Aorta (tissue), 5 donors: ENCODE data around the gene ASXL2. TPM values are rescaled to one million over a fixed set of nuclear protein-coding genes. Genes with fewer than 3 reads are reported as not detected.
"Not testable (repeated sequence)": the region's sequence is repeated elsewhere in the genome, so short reads cannot be mapped to it uniquely, and the experiment has no call there.

Source experiments
- ATAC-seq: fragments of 200-7000 bp; cut with Tn5 transposase; one replicate; pipeline ENCODE4 v1.9.1; 2022; ENCODE audit warnings: moderate library complexity; ENCODE audit not compliant: low FRiP score
- DNase-seq, 2 donors: peaks; one replicate each; pipeline ENCODE4 v3.0.0-alpha.2; 2020
- H3K27ac ChIP-seq, 2 donors: one replicate each; pipeline ENCODE4 v1.5.1; 2013; ENCODE audit warnings: low read length in 2 of 2, mild to moderate bottlenecking in 2 of 2, moderate library complexity in 2 of 2, control low read depth in 1 of 2, inconsistent platforms in 1 of 2, low read depth in 1 of 2
- H3K27me3 ChIP-seq, 2 donors: one replicate each; pipeline ENCODE4 v1.6.1; 2013; ENCODE audit warnings: control low read depth in 1 of 2, low read length in 1 of 2, mild to moderate bottlenecking in 1 of 2, moderate library complexity in 1 of 2; ENCODE audit not compliant: insufficient read depth in 2 of 2, control insufficient read depth in 1 of 2
- H3K36me3 ChIP-seq, 2 donors: one replicate each; pipeline ENCODE4 v1.6.1; 2013; ENCODE audit warnings: control low read depth in 1 of 2, low read length in 1 of 2, mild to moderate bottlenecking in 1 of 2; ENCODE audit not compliant: insufficient read depth in 2 of 2, control insufficient read depth in 1 of 2
- H3K4me1 ChIP-seq, 2 donors: one replicate each; pipeline ENCODE4 v1.6.1; 2013; ENCODE audit warnings: low read length in 2 of 2, control low read depth in 1 of 2, mild to moderate bottlenecking in 1 of 2, moderate library complexity in 1 of 2; ENCODE audit not compliant: insufficient read depth in 2 of 2, control insufficient read depth in 1 of 2
- H3K4me3 ChIP-seq, 2 donors: one replicate each; pipeline ENCODE4 v1.5.1; 2013; ENCODE audit warnings: low read length in 2 of 2, control low read depth in 1 of 2, mild to moderate bottlenecking in 1 of 2
- H3K9me3 ChIP-seq: one replicate; pipeline ENCODE4 v1.6.1; 2013; ENCODE audit warnings: mild to moderate bottlenecking, low read length; ENCODE audit not compliant: control insufficient read depth
- WGBS, 2 donors: extraction: QIAGEN DNeasy Blood & Tissue Kit; methylation state at CpG; one replicate each; pipeline ENCODE4 v1.1.7; 2013; 5-methylcytosine and 5-hydroxymethylcytosine counted together
- intact Hi-C, 2 donors: fragments of 100-400 bp; cut with DNase I; formaldehyde crosslinking; loops; one replicate each; pipeline versions ENCODE4 v1.14.2 to v1.15.0; 2022
- polyA plus RNA-seq, 2 donors: library from polyadenylated mRNA; stranded (reverse); fragments of 200-250 nt; gene quantifications; one replicate each; pipeline ENCODE4 v1.2.3, GENCODE V29; 2013
- total RNA-seq, 2 donors: library from RNA; stranded (reverse); fragmentation: NEBNext Ultra II Directional; extraction: Animal tissue kit (Norgen Biotek cat#: 25700); gene quantifications; one replicate each; pipeline ENCODE4 v1.2.1, GENCODE V29; 2021
- donor health status: healthy with polysubstance abuse.
- donor health status: Bipolar disorder and iron deficiency.
- donor health status: DM: no; HTN: no; CAD: no.
- donor health status: DM: no; HTN: no; CAD: no.
- donor health status: DM: yes; HTN: yes; CAD: no.

ASXL2 gene
- total and polyA plus RNA-seq, 4 donors, result 1.4 to 32.7 (median 14.2) TPM

GRCh38 chr2:25831746-25832449, 46.4 kb downstream of the ASXL2 start:
- 82 to 90% methylated on average over 3 of the region's 3 CpGs for WGBS, 2 donors
- intact Hi-C loops, result no loop called here
- no peaks in the 10 kb centered on the region for H3K4me1 ChIP-seq
- peaks cover 1% of the 10 kb centered on the region for H3K9me3 ChIP-seq
- ATAC-seq (no peak), DNase-seq (no peak)
- H3K36me3 ChIP-seq, result no peaks in the 10 kb centered on the region
- H3K27me3 ChIP-seq, result no peaks in the 10 kb centered on the region
- H3K27ac ChIP-seq, result no peak overlapping the region
- H3K4me3 ChIP-seq, result no peak overlapping the region

DNA sequence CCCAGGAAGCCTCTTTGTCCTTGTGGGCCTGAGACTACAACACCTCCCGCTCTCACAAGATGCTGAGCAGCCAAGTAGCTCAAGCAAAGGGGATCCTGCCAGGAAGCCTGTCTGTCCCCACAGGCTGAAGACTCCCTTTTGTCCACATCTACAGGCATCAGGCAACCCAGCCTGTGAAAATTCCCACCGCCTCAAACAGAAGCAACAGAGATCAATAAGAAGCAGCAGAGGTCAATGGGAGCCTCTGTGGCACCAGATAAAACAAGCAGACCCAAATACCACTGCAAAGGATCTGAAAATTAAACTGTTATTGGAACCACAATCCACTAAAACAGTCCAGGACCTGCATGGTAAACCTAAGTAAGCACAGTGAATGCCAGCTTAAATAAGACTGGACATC, 48.5 kb downstream of the ASXL2 start:
- intact Hi-C loops, result no loop called here
- no peak overlapping the region for H3K4me3 ChIP-seq
- peaks cover 1% of the 10 kb centered on the region for H3K9me3 ChIP-seq
- ATAC-seq (no peak), DNase-seq (no peak)
- H3K4me1 ChIP-seq, result no peaks in the 10 kb centered on the region
- no peak overlapping the region for H3K27ac ChIP-seq
- no peaks in the 10 kb centered on the region for H3K36me3 ChIP-seq
- H3K27me3 ChIP-seq, result no peaks in the 10 kb centered on the region
- 88 to 95% methylated on average over 2 of the region's 2 CpGs for WGBS, 2 donors

- no peak for ATAC-seq
- Histone ChIP-seq H3K36me3 (no peaks in the 10 kb centered on the region), H3K4me3 (no peak overlapping the region), H3K9me3 (peaks cover 1% of the 10 kb centered on the region), H3K27ac (no peak overlapping the region), H3K4me1 (no peaks in the 10 kb centered on the region), H3K27me3 (no peaks in the 10 kb centered on the region)
- WGBS, 2 donors, result 97 to 100% methylated on average over 1 of the region's 1 CpG
- DNase-seq, result no peak
- intact Hi-C loops, result no loop called here
Observed at GRCh38 chr2:25829377-25829704, 48.9 kb downstream of the ASXL2 start.

DNA sequence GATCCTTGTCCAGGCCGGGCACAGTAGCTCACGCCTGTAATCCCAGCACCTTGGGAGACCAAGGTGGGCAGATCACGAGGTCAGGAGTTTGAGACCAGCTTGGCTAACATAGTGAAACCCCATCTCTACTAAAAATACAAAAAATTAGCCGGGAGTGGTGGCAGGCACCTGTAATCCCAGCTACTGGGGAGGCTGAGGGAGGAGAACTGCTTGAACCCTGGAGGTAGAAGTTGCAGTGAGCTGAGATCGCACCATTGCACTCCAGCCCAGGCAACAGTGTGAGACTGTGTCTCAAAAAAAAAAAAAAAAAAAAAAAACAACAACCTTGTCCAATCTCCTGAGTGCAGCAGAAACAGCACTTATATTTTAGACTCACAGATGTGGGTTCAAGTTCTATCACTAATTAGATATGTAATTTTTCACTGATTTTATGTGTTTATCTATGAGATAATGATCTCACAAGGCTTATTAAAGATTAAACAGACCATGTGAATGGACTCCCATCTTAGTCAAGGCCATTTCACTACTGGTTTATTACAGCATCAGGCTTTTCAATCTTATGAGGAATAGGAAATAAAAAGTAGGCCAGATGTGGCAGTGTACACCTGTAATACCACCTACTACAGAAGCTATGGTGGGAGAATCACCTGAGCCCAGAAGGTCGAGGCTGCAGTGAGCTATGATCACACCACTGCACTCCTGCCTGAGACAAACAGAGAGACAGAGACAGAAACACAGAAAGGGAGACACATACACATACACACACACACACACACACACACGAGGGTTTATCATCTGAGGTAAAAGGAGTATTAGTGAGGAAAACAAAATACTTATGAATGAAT, 49.5 kb downstream of the ASXL2 start:
- intact Hi-C loops, H3K9me3 ChIP-seq, H3K36me3 ChIP-seq, H3K4me1 ChIP-seq, H3K27ac ChIP-seq, DNase-seq, H3K27me3 ChIP-seq, ATAC-seq, H3K4me3 ChIP-seq: not testable (repeated sequence)
- WGBS, 2 donors, result 97% methylated on average over 7 of the region's 7 CpGs

GRCh38 chr2:25825238-25825637, 53.0 kb downstream of the ASXL2 start:
- H3K4me3 ChIP-seq, result no peak overlapping the region
- no peaks in the 10 kb centered on the region for H3K36me3 ChIP-seq
- ATAC-seq, result no peak
- no peak for DNase-seq
- H3K27me3 ChIP-seq, result no peaks in the 10 kb centered on the region
- H3K27ac ChIP-seq, result no peak overlapping the region
- H3K9me3 ChIP-seq, result no peaks in the 10 kb centered on the region
- intact Hi-C loops, result no loop called here
- H3K4me1 ChIP-seq, result no peaks in the 10 kb centered on the region
- 94 to 97% methylated on average over 2 of the region's 2 CpGs for WGBS, 2 donors

DNA sequence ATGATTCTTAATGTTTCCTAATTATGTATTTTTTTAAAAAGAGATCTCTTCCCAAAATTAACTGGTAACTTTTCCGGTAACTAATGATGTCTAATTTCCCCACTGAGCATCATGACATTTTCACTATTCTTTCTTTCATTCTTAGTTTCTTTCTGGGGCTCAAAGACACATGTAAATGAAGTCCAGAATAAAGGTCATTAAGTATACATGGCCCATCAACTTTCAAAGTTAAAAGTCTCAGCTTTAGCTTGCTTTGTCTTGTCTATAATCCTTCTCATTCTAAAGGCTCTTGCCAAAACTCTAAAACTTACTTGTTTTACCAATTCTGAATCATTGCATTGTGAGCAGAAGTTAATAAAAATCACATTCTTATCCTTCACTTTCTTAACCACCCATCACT, 53.6 kb downstream of the ASXL2 start:
- intact Hi-C loops, result no loop called here
- H3K4me1 ChIP-seq, result no peaks in the 10 kb centered on the region
- H3K36me3 ChIP-seq, result no peaks in the 10 kb centered on the region
- WGBS, 2 donors, result 93 to 98% methylated on average over 1 of the region's 1 CpG
- ATAC-seq (no peak), DNase-seq (no peak)
- no peaks in the 10 kb centered on the region for H3K9me3 ChIP-seq
- no peak overlapping the region for H3K27ac ChIP-seq
- no peak overlapping the region for H3K4me3 ChIP-seq
- H3K27me3 ChIP-seq, result no peaks in the 10 kb centered on the region

GRCh38 chr2:25824216-25824615, 54.1 kb downstream of the ASXL2 start:
- intact Hi-C loops, result no loop called here
- ATAC-seq (no peak), DNase-seq (no peak)
- 86 to 87% methylated on average over 3 of the region's 3 CpGs for WGBS, 2 donors
- no peaks in the 10 kb centered on the region for H3K4me1 ChIP-seq
- H3K9me3 ChIP-seq, result no peaks in the 10 kb centered on the region
- no peaks in the 10 kb centered on the region for H3K27me3 ChIP-seq
- no peak overlapping the region for H3K4me3 ChIP-seq
- H3K36me3 ChIP-seq, result no peaks in the 10 kb centered on the region
- no peak overlapping the region for H3K27ac ChIP-seq

DNA sequence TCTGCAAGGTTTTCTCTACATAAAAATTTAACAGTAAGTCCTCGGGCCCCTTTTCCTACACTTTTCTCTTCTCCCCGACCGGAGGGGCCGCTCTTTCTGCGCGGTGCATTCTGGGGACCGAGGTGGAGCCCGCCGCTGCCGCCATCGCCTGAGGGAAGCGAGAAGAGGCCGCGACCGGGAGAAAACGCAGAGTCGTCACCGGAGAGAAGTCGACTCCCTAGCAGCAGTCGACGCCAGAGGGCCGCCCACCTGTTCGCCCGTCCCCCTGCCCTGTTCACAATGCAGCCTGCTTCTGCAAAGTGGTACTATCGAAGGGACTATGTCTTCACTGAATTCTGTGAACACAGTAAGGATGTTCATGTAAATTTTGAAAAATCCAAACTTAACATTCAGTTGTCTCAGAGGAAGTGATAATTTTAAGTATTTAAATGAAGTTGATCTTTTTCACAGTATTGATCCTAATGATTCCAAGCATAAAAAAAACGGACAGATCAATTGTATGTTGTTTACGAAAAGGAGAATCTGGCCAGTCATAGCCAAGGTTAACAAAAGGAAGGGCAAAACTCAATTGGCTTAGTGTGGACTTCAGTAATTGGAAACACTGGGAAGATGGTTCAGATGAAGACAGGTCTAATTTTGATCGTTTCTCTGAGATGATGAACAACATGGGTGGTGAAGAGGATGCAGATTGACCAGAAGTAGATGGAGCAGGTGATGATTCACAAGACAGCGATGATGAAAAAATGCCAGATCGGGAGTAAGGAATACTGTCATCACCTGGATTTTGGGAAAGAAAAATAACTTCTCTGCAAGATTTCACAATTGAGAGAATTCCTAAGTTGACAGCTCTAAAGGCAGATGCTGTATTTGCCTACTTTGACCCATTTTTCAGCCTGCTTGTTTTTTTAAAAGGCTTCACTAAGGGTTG, 55.8 kb downstream of the ASXL2 start:
- H3K27me3 ChIP-seq, result no peaks in the 10 kb centered on the region
- H3K4me3 ChIP-seq, result no peak overlapping the region
- no peak overlapping the region for H3K27ac ChIP-seq
- H3K9me3 ChIP-seq, result no peaks in the 10 kb centered on the region
- 22 to 40% methylated on average over 30 of the region's 30 CpGs for WGBS, 2 donors
- H3K36me3 ChIP-seq, result no peaks in the 10 kb centered on the region
- intact Hi-C loops, result no loop called here
- ATAC-seq (peak; percentile 73), DNase-seq (peak; percentile 58 to 83)
- H3K4me1 ChIP-seq, result no peaks in the 10 kb centered on the region
